ENCODE results near the gene DHPS.

The DHPS gene

DNA sequence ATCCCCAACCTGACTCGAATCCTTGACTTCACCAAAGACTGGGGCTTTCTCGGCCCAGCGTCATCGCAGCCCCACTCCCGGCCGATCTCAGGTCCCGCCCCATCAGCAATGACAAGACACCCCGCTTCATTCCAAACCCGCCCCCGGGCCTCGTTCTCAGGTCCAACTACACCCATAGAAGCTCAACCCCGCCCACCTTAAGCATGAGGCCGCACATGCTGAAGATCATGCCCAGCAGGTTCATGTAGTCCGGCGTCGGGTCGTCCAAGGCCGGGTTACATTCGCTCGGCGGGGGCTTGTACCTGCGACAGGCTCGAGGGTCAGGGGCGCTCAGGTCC lies 12.8 kb downstream of the DHPS start:
- peak; percentile 59 for DNase-seq (ENCODE audit: low spot score)
- TF ChIP-seq, protein P1, sequence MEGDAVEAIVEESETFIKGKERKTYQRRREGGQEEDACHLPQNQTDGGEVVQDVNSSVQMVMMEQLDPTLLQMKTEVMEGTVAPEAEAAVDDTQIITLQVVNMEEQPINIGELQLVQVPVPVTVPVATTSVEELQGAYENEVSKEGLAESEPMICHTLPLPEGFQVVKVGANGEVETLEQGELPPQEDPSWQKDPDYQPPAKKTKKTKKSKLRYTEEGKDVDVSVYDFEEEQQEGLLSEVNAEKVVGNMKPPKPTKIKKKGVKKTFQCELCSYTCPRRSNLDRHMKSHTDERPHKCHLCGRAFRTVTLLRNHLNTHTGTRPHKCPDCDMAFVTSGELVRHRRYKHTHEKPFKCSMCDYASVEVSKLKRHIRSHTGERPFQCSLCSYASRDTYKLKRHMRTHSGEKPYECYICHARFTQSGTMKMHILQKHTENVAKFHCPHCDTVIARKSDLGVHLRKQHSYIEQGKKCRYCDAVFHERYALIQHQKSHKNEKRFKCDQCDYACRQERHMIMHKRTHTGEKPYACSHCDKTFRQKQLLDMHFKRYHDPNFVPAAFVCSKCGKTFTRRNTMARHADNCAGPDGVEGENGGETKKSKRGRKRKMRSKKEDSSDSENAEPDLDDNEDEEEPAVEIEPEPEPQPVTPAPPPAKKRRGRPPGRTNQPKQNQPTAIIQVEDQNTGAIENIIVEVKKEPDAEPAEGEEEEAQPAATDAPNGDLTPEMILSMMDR (IDR thresholded peaks at IDR 0.05; ENCODE audit: extremely low read depth, insufficient read depth, missing control alignments), result no peak
- in situ Hi-C loops (cut with MboI; ENCODE audit: low pct_unique_long_range_greater_than_20kb, low sequenced_read_pairs, unreplicated experiment), result no loop called here

- in situ Hi-C loops (cut with MboI; ENCODE audit: low pct_unique_long_range_greater_than_20kb, low sequenced_read_pairs, unreplicated experiment), result no loop called here
- DNase-seq (ENCODE audit: low spot score), result no peak
- TF ChIP-seq, protein P1 (IDR thresholded peaks at IDR 0.05; ENCODE audit: extremely low read depth, insufficient read depth, missing control alignments), result no peak
Measured at GRCh38 chr19:12668346-12668745, 13.3 kb downstream of the DHPS start.

DNA sequence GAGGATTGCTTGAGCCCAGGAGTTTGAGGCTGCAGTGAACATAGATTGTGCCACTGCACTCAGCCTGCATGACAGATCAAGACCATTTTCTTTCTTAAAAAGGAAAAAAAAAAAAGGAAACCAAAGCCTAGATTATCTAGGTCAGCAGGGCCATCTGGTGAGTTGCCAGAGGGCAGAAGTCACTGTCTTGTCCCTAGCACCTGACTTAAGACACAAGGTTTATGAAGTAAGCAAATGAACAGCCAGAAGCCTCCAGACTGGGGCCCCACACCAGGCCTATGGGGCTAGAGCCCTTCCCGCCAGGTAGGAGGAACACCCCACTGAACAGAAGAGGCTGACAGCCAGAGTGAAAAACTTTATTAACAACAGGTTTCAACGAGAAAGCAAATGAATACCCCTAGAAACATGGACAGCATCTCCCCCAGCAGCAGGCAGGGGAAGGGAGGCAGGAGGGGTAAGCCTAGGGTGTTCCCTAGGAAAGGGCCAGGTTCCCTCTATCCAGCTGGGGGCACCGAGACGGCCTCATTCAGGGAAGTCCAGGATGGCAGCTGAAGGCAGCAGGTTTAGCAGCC lies 13.9 kb downstream of the DHPS start:
- TF ChIP-seq, protein P1 (IDR thresholded peaks at IDR 0.05; ENCODE audit: extremely low read depth, insufficient read depth, missing control alignments), result no peak
- no peak for DNase-seq (ENCODE audit: low spot score)
- in situ Hi-C loops (cut with MboI; ENCODE audit: low pct_unique_long_range_greater_than_20kb, low sequenced_read_pairs, unreplicated experiment), result no loop called here

GRCh38 chr19:12666265-12667048 lies 15.2 kb downstream of the DHPS start, which contains the start of the genes MAN2B1 and WDR83:
Gene MAN2B1, minus strand, starts transcription at chr19:12666742. Its CDS starts 41 bp downstream, at chr19:12666701.
Gene WDR83, plus strand, starts transcription at chr19:12666807. Its CDS starts 2,984 bp downstream, at chr19:12669791.
- TF ChIP-seq, protein P1 (IDR thresholded peaks at IDR 0.05; ENCODE audit: extremely low read depth, insufficient read depth, missing control alignments), result no peak
- peak; percentile 94 for DNase-seq (ENCODE audit: low spot score)
- in situ Hi-C loops (cut with MboI; ENCODE audit: low pct_unique_long_range_greater_than_20kb, low sequenced_read_pairs, unreplicated experiment), result no loop called here

GRCh38 chr19:12665671-12666264 lies 15.9 kb downstream of the DHPS start:
- in situ Hi-C loops (cut with MboI; ENCODE audit: low pct_unique_long_range_greater_than_20kb, low sequenced_read_pairs, unreplicated experiment), result no loop called here
- DNase-seq (ENCODE audit: low spot score), result peak; percentile 57

DNA sequence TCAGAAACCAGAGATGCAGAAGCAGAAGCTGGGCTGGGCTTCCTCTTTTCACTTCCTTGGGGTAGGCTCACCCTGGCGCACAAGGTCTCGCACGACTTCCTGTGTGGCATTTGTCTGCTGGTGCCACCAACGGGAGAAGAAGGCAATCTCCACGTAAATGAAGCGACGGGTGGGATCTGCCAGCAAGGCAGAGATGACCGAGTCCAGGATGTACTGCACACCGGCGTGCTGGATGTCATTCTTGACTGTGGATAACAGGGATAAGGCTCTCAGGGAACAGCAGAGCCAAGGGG lies 16.5 kb downstream of the DHPS start:
- TF ChIP-seq, protein P1 (IDR thresholded peaks at IDR 0.05; ENCODE audit: extremely low read depth, insufficient read depth, missing control alignments), result no peak
- in situ Hi-C loops (cut with MboI; ENCODE audit: low pct_unique_long_range_greater_than_20kb, low sequenced_read_pairs, unreplicated experiment), result no loop called here
- DNase-seq (ENCODE audit: low spot score), result peak; percentile 80

More at GRCh38 chr19:12665671-12666264, 15.9 kb downstream of the DHPS start:
- TF ChIP-seq, protein P1 (IDR thresholded peaks at IDR 0.05; ENCODE audit: extremely low read depth, insufficient read depth, missing control alignments), result no peak

Data from GM13977 (cell line).